CD14-positive monocyte (primary cell): ENCODE data around the gene CHD6. TPM values are rescaled to one million over a fixed set of nuclear protein-coding genes. Genes with fewer than 3 reads are reported as not detected.

ENCODE experiments used
- DNase-seq, 3 donors: peaks; one replicate each; pipeline ENCODE4 v3.0.0-alpha.2; 2011 to 2022
- H2AFZ ChIP-seq: 2 replicates; pipeline ENCODE4 v1.6.0; 2012; ENCODE audit warnings: mild to moderate bottlenecking, low read depth, low read length, inconsistent platforms; ENCODE audit not compliant: insufficient read depth, poor library complexity, severe bottlenecking
- H3K27ac ChIP-seq, 2 donors: 1 replicate in 1 of 2; 2 replicates in 1 of 2; pipeline ENCODE4 v1.5.1; 2012 to 2013; ENCODE audit warnings: low read length in 2 of 2, control low read depth in 1 of 2, inconsistent platforms in 1 of 2, low read depth in 1 of 2, mild to moderate bottlenecking in 1 of 2
- H3K27me3 ChIP-seq, 2 donors: one replicate each; pipeline versions ENCODE4 v1.6.0 to v1.6.1; 2011 to 2013; ENCODE audit warnings: low read length in 2 of 2; ENCODE audit not compliant: control insufficient read depth in 2 of 2, insufficient read depth in 2 of 2
- H3K36me3 ChIP-seq, 2 donors: replicated peaks in 1 of 2; 1 replicate in 1 of 2; 2 replicates in 1 of 2; pipeline versions ENCODE4 v1.5.1 to v1.6.1; 2012 to 2013; ENCODE audit warnings: low read length in 2 of 2, control low read depth in 1 of 2, inconsistent platforms in 1 of 2, mild to moderate bottlenecking in 1 of 2; ENCODE audit not compliant: insufficient read depth in 2 of 2, control insufficient read depth in 1 of 2
- H3K4me1 ChIP-seq, 2 donors: 1 replicate in 1 of 2; 2 replicates in 1 of 2; pipeline versions ENCODE4 v1.5.1 to v1.6.1; 2012 to 2013; ENCODE audit warnings: low read length in 2 of 2, control low read depth in 1 of 2, inconsistent platforms in 1 of 2, mild to moderate bottlenecking in 1 of 2, moderate library complexity in 1 of 2; ENCODE audit not compliant: insufficient read depth in 2 of 2, control insufficient read depth in 1 of 2
- H3K4me2 ChIP-seq: replicated peaks from 2 replicates; pipeline ENCODE3; 2012; ENCODE audit warnings: low read length, moderate library complexity, mild to moderate bottlenecking; ENCODE audit not compliant: poor library complexity, severe bottlenecking; ENCODE audit errors: extremely low read depth
- H3K4me3 ChIP-seq, 3 experiments: fragments of 200-600 bp in 1 of 3; sonication (generic) in 1 of 3; replicated peaks in 1 of 3; 1 replicate in 2 of 3; 2 replicates in 1 of 3; pipeline ENCODE4 v1.5.1; 2011 to 2013; ENCODE audit warnings: low read length in 3 of 3, mild to moderate bottlenecking in 3 of 3, control low read depth in 2 of 3, low read depth in 2 of 3, inconsistent platforms in 1 of 3, moderate library complexity in 1 of 3
- H3K79me2 ChIP-seq: 2 replicates; pipeline ENCODE4 v1.6.0; 2012; ENCODE audit warnings: mild to moderate bottlenecking, control low read depth, inconsistent platforms, low read length, moderate library complexity; ENCODE audit not compliant: insufficient read depth
- H3K9ac ChIP-seq: 2 replicates; pipeline ENCODE4 v1.6.0; 2017; ENCODE audit warnings: low read length, mild to moderate bottlenecking; ENCODE audit not compliant: insufficient read depth, poor library complexity, severe bottlenecking
- H3K9me3 ChIP-seq, 2 donors: replicated peaks in 1 of 2; 1 replicate in 1 of 2; 2 replicates in 1 of 2; pipeline versions ENCODE4 v1.5.1 to v1.6.1; 2012 to 2013; ENCODE audit warnings: low read length in 2 of 2, control low read depth in 1 of 2; ENCODE audit not compliant: control insufficient read depth in 1 of 2, insufficient read depth in 1 of 2
- H4K20me1 ChIP-seq: 2 replicates; pipeline ENCODE4 v1.6.0; 2012; ENCODE audit warnings: mild to moderate bottlenecking, low read length, control low read depth, moderate library complexity; ENCODE audit not compliant: insufficient read depth
- H3K27ac Mint-ChIP-seq, 7 donors: one replicate each; pipeline ENCODE4 v1.8.0; 2020; ENCODE audit warnings: mild to moderate bottlenecking in 7 of 7, mixed read lengths in 7 of 7, moderate library complexity in 6 of 7, inconsistent platforms in 2 of 7
- H3K27me3 Mint-ChIP-seq, 3 donors: one replicate each; pipeline ENCODE4 v1.8.0; 2021 to 2022; ENCODE audit warnings: low read depth in 3 of 3, mild to moderate bottlenecking in 3 of 3, mixed read lengths in 3 of 3, moderate library complexity in 3 of 3, inconsistent platforms in 1 of 3
- H3K36me3 Mint-ChIP-seq, 2 donors: one replicate each; pipeline ENCODE4 v1.8.0; 2020; ENCODE audit warnings: mixed read lengths in 2 of 2, inconsistent platforms in 1 of 2, mild to moderate bottlenecking in 1 of 2
- H3K4me1 Mint-ChIP-seq: one replicate; pipeline ENCODE4 v1.8.0; 2020; ENCODE audit warnings: mild to moderate bottlenecking, mixed read lengths
- H3K4me3 Mint-ChIP-seq, 2 donors: one replicate each; pipeline ENCODE4 v1.8.0; 2020; ENCODE audit warnings: mild to moderate bottlenecking in 2 of 2, mixed read lengths in 2 of 2, moderate library complexity in 1 of 2
- H3K9me3 Mint-ChIP-seq, 7 donors: one replicate each; pipeline ENCODE4 v1.8.0; 2020 to 2022; ENCODE audit warnings: mixed read lengths in 7 of 7, mild to moderate bottlenecking in 6 of 7, moderate library complexity in 6 of 7, inconsistent platforms in 2 of 7
- WGBS: methylation state at CpG from one replicate; pipeline ENCODE4 v1.1.5; 2013; ENCODE audit warnings: missing lambda C conversion rate; ENCODE audit not compliant: insufficient coverage; 5-methylcytosine and 5-hydroxymethylcytosine counted together
- intact Hi-C, 2 donors: fragments of 100-400 bp; cut with micrococcal nuclease; formaldehyde crosslinking; loops; one replicate each; pipeline versions ENCODE4 v1.15.0 to v1.15.1; 2023
- polyA plus RNA-seq, 3 donors: library from polyadenylated mRNA; depleted of rRNA in 1 of 3; unstranded in 2 of 3; stranded (reverse) in 1 of 3; fragments of 300-500 nt in 2 of 3; fragments of >200 nt in 1 of 3; fragmentation: Illumina TruSeq in 2 of 3; gene quantifications; 1 replicate in 2 of 3; 2 replicates in 1 of 3; pipeline ENCODE4 v1.2.3, GENCODE V29; 2012 to 2021
- TF ChIP-seq, protein P1 (sequence below): fragments of 200-600 bp; IDR thresholded peaks from one replicate; pipeline ENCODE4 v1.8.0; 2022; ENCODE audit warnings: antibody characterized with exemption, mild to moderate bottlenecking

The CHD6 gene
- polyA plus RNA-seq, 3 donors = 12.9 to 19.6 (median 13.0) TPM

DNA sequence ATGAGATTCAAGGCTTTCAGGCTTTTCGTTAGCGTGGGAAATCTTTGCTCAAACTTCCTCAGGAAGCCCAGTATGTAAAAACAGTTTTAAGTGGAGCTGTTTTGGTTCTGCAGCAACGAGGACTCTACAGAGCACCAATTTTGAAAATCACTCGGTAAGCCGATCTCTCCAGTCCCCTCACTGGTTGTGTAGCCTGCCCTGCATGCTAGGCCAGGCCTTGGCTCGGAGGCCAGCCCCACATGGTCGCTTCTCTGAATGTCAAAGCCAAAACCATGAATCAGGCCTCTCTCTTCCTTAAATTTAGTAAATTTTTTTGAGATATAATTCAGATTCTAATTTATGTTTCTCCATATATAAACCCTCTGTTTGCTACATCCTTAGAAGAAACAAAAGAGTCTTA is 108.0 kb downstream of the CHD6 start:
- Histone ChIP-seq H3K9ac (no peak overlapping the region), H3K4me2 (no peak overlapping the region), H3K27me3 (no peaks in the 10 kb centered on the region), H3K4me1 (no peaks in the 10 kb centered on the region), H4K20me1 (peaks cover 5% of the 10 kb centered on the region), H3K79me2 (no peaks in the 10 kb centered on the region), H3K9me3 (peaks cover 0 to 2% of the 10 kb centered on the region in 2 donors), H3K27ac (no peak overlapping the region), H2AFZ (no peak overlapping the region), H3K4me3 (no peak overlapping the region), H3K36me3 (peaks cover 31 to 90% of the 10 kb centered on the region in 2 donors)
- Mint-ChIP-seq H3K4me1 (peaks cover 2% of the 10 kb centered on the region), H3K9me3 (peaks cover 1 to 5% (median 5%) of the 10 kb centered on the region in 7 donors), H3K4me3 (no peak overlapping the region), H3K27ac (no peak overlapping the region), H3K27me3 (no peaks in the 10 kb centered on the region), H3K36me3 (peaks cover 72 to 76% of the 10 kb centered on the region in 2 donors)
- DNase-seq = no peak
- intact Hi-C loops = no loop called here
- TF ChIP-seq, protein P1, sequence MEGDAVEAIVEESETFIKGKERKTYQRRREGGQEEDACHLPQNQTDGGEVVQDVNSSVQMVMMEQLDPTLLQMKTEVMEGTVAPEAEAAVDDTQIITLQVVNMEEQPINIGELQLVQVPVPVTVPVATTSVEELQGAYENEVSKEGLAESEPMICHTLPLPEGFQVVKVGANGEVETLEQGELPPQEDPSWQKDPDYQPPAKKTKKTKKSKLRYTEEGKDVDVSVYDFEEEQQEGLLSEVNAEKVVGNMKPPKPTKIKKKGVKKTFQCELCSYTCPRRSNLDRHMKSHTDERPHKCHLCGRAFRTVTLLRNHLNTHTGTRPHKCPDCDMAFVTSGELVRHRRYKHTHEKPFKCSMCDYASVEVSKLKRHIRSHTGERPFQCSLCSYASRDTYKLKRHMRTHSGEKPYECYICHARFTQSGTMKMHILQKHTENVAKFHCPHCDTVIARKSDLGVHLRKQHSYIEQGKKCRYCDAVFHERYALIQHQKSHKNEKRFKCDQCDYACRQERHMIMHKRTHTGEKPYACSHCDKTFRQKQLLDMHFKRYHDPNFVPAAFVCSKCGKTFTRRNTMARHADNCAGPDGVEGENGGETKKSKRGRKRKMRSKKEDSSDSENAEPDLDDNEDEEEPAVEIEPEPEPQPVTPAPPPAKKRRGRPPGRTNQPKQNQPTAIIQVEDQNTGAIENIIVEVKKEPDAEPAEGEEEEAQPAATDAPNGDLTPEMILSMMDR = no peak
- 50% methylated on average over 3 of the region's 7 CpGs for WGBS

DNA sequence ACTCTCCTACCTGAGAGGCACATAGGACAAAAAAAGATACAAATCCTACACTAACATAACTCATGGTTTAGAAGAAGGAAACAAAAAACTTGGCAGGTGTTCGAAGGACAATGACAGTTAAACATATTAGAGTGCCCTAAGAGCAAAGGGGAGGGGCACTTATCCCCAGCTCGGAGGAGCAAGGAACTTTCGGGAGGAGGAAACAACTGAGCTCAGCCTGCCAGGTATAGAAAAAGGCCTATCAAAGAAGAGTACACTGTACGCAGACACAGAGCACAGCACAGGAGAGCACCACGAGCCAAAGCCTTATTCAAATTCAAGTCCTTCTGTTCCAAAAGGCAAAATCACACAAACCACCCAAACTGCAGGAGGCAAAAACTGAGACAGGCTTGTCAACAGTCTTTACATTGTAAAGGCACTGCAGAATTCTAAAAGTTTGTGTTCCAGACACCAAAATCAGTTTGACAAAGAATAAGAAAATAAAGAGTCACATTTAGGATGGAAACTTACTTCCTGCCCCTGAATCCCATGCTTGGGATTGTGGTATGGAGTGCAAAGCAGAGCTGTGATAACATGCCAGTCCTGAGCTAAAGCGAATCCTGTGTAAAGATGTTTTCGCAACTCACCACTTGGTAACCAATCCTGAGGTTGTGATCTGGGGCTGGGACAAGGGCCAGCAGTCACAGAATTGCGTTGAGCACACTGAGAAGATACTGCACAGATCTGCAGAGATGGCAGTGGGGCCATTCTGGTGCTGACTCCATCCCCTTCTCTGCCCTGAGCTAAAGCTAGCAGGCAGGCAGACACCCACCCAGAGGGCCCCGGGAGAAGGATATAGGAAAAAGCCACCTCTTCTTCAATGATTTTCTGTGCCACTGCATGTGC is 108.6 kb downstream of the CHD6 start:
- H4K20me1 ChIP-seq = peaks cover 5% of the 10 kb centered on the region
- TF ChIP-seq, protein P1 = no peak
- 71% methylated on average over 8 of the region's 9 CpGs for WGBS
- H3K4me3 Mint-ChIP-seq = no peak overlapping the region
- H3K9me3 ChIP-seq = peaks cover 0 to 3% of the 10 kb centered on the region in 2 donors
- H3K4me2 ChIP-seq = no peak overlapping the region
- H3K4me1 ChIP-seq = no peaks in the 10 kb centered on the region
- no peak overlapping the region for H3K9ac ChIP-seq
- no peaks in the 10 kb centered on the region for H3K27me3 ChIP-seq
- H3K79me2 ChIP-seq = no peaks in the 10 kb centered on the region
- H3K36me3 Mint-ChIP-seq = peaks cover 72 to 75% of the 10 kb centered on the region in 2 donors
- H3K9me3 Mint-ChIP-seq = peaks cover 2 to 10% (median 6%) of the 10 kb centered on the region in 7 donors
- H3K27ac ChIP-seq = no peak overlapping the region
- peaks cover 28 to 87% of the 10 kb centered on the region in 2 donors for H3K36me3 ChIP-seq
- H2AFZ ChIP-seq = no peak overlapping the region
- intact Hi-C loops = no loop called here
- no peak overlapping the region for H3K27ac Mint-ChIP-seq
- H3K4me3 ChIP-seq = no peak overlapping the region
- DNase-seq = no peak
- peaks cover 2% of the 10 kb centered on the region for H3K4me1 Mint-ChIP-seq
- no peaks in the 10 kb centered on the region for H3K27me3 Mint-ChIP-seq
